ENCODE data around the gene LRRC15. TPM values are rescaled to one million over a fixed set of nuclear protein-coding genes. Genes with fewer than 3 reads are reported as not detected.

LRRC15 gene
- total RNA-seq, 4 donors from 2014 or later: 0.79 to 6.7 (median 1.4) TPM

DNA sequence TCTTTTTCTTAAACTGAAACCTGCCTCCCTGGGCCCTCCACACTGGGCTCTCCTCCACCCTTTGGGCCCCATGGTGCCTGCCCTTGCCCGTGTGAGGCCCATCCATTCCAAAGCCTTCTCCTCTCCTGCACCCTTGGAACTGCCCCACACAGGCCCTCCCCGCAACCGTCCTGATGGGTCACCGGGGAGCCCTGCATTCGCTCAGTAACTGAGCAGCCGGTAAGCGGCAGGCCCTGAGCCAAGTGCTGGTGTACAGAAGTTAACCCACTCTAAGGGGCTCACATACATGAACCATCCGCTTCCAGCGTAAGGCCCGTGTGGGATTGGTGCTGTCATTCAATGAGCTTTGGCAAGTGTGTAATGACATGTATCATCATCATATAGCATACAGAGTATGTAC, 5.4 kb upstream of the LRRC15 start:
- no peak overlapping the region for H3K4me3 ChIP-seq (replicated peaks in 1 of 3)
- peak in 1 of 2 donors; percentile 12 for DNase-seq
- no peaks in the 10 kb centered on the region for H3K9me3 ChIP-seq
- WGBS, 2 donors: 66 to 70% methylated on average over 6 to 10 of the region's 10 CpGs
- no peaks in the 10 kb centered on the region for H3K27me3 ChIP-seq
- no peak overlapping the region for H3K27ac ChIP-seq
- peaks cover 4 to 15% of the 10 kb centered on the region in 2 donors for H3K4me1 ChIP-seq
- no peaks in the 10 kb centered on the region for H3K36me3 ChIP-seq
- intact Hi-C loops (cut with DNase I): no loop called here
- TF ChIP-seq POLR2A (IDR thresholded peaks at IDR 0.05): no peak
- no peak for TF ChIP-seq CTCF (IDR thresholded peaks at IDR 0.05)

DNA sequence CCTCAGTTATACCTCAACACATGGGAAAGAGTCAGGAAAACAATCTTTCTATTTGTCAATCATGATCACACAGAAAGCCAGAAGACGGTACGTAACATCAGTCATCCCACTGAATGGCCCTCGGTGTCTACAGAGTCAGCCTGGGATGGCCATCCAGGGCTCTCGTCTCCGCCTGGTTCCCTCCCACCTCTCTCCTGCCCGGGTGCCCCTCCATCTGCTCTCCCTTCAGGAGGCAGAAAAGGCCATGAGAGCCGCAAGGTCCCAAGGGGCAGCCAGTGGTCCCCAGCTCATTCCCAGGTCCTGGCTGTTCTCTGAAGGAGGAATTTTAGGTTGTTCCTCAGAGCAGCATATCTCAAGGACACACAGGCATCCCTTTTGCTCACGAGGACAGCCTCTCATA, 4.4 kb upstream of the LRRC15 start:
- Histone ChIP-seq H3K27me3 (no peaks in the 10 kb centered on the region), H3K27ac (no peak overlapping the region), H3K36me3 (no peaks in the 10 kb centered on the region), H3K9me3 (no peaks in the 10 kb centered on the region), H3K4me3 (replicated peaks in 1 of 3) (no peak overlapping the region), H3K4me1 (peaks cover 0 to 17% of the 10 kb centered on the region in 2 donors)
- TF ChIP-seq POLR2A (IDR thresholded peaks at IDR 0.05) (no peak), CTCF (IDR thresholded peaks at IDR 0.05) (no peak)
- WGBS, 2 donors: 67 to 82% methylated on average over 8 of the region's 8 CpGs
- DNase-seq: no peak
- intact Hi-C loops (cut with DNase I): no loop called here

DNA sequence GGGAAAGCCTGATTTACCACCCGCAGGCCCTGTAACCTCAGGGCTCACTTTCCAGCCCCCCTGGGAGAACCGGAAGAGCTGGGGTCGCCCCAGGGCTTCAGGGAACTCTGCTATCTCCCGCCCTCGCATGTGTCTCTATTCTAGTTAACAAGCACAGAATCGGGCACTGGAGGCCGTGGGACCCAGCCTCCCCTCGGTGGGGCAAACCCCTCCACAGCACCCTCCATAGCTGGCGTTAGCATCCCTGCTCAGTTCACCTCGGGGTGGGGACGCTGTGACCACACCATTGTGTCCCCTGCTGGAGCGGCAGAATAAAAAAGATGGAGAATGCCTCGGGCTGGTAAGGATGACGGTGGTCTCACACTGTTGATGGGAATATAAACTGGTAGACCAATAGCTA, 3.5 kb upstream of the LRRC15 start:
- Histone ChIP-seq H3K4me1 (peaks cover 0 to 17% of the 10 kb centered on the region in 2 donors), H3K36me3 (no peaks in the 10 kb centered on the region), H3K27ac (no peak overlapping the region), H3K9me3 (no peaks in the 10 kb centered on the region), H3K4me3 (replicated peaks in 1 of 3) (no peak overlapping the region), H3K27me3 (no peaks in the 10 kb centered on the region)
- intact Hi-C loops (cut with DNase I): no loop called here
- 92 to 96% methylated on average over 14 of the region's 14 CpGs for WGBS, 2 donors
- DNase-seq: no peak
- TF ChIP-seq CTCF (IDR thresholded peaks at IDR 0.05) (no peak), POLR2A (IDR thresholded peaks at IDR 0.05) (no peak)

DNA sequence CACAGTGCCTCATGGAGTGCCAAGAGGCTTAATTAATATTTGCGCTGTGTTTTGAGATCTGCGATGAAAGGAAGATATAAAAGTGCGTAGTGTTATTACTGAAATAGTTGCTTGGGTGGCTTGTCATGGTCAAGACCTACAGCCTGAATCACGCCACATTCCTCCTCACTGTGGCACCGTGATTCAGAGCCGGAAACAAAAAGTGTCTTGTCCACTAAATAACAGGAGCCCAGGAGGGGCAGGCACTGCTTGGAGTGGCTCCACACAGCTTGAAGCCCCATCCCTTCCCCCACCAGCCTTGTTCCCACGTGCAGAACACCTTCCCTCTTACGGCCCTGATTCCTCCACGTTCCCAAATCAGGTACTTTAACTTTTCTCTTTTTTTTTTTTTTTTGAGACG, 1.2 kb upstream of the LRRC15 start:
- H3K4me1 ChIP-seq: peaks cover 0 to 15% of the 10 kb centered on the region in 2 donors
- 80 to 84% methylated on average over 10 of the region's 10 CpGs for whole genome bisulfite sequencing, 2 donors
- TF ChIP-seq CTCF (IDR thresholded peaks at IDR 0.05) (no peak), POLR2A (IDR thresholded peaks at IDR 0.05) (no peak)
- no peak overlapping the region for H3K27ac ChIP-seq
- H3K4me3 ChIP-seq (replicated peaks in 1 of 3): no peak overlapping the region
- H3K27me3 ChIP-seq: no peaks in the 10 kb centered on the region
- DNase-seq: no peak
- H3K9me3 ChIP-seq: no peaks in the 10 kb centered on the region
- H3K36me3 ChIP-seq: no peaks in the 10 kb centered on the region
- intact Hi-C loops (cut with DNase I): no loop called here

- no peaks in the 10 kb centered on the region for H3K36me3 ChIP-seq
- TF ChIP-seq CTCF (IDR thresholded peaks at IDR 0.05) (no peak), POLR2A (IDR thresholded peaks at IDR 0.05) (no peak)
- H3K27me3 ChIP-seq: no peaks in the 10 kb centered on the region
- no peaks in the 10 kb centered on the region for H3K9me3 ChIP-seq
- H3K4me3 ChIP-seq (replicated peaks in 1 of 3): no peak overlapping the region
- intact Hi-C loops (cut with DNase I): no loop called here
- H3K27ac ChIP-seq: no peak overlapping the region
- peaks cover 0 to 7% of the 10 kb centered on the region in 2 donors for H3K4me1 ChIP-seq
- no peak for DNase-seq
- 86 to 92% methylated on average over 6 of the region's 6 CpGs for WGBS, 2 donors
These were observed 625 bp downstream of the LRRC15 start for GRCh38 chr3:194368918-194369317.

All from thyroid gland (tissue), 4 donors.